Activated T-cell treated with anti-CD3 and anti-CD28 coated beads, Interleukin-2, amount 50 U/mL, for 72 hours (primary cell): ENCODE results near the gene HLCS. TPM values are rescaled to one million over a fixed set of nuclear protein-coding genes. Genes with fewer than 3 reads are reported as not detected.
A peak's percentile ranks its signal among the peaks of the same experiment; 100 is the strongest.

Experiments
- ATAC-seq, 2 donors: fragments of 150-1000 bp; cut with Tn5 transposase; replicated peaks in 1 of 2; 2 replicates each; pipeline ENCODE4 v1.10.0; 2021; ENCODE audit warnings: moderate library complexity in 2 of 2, mild to moderate bottlenecking in 1 of 2
- DNase-seq, 2 donors: peaks; one replicate each; pipeline ENCODE4 v3.0.0; 2021 to 2022; ENCODE audit warnings: mixed read lengths in 1 of 2
- H3K27ac Mint-ChIP-seq: one replicate; pipeline ENCODE4 v1.8.0; 2022; ENCODE audit warnings: mild to moderate bottlenecking, moderate library complexity, mixed read lengths
- H3K27me3 Mint-ChIP-seq: one replicate; pipeline ENCODE4 v1.8.0; 2022; ENCODE audit warnings: low read depth, mixed read lengths
- H3K36me3 Mint-ChIP-seq, 2 donors: one replicate each; pipeline ENCODE4 v1.8.0; 2022; ENCODE audit warnings: mixed read lengths in 2 of 2, mild to moderate bottlenecking in 1 of 2; ENCODE audit not compliant: insufficient read depth in 2 of 2
- H3K4me1 Mint-ChIP-seq: one replicate; pipeline ENCODE4 v1.8.0; 2022; ENCODE audit warnings: low read depth, mixed read lengths
- H3K4me3 Mint-ChIP-seq, 2 donors: one replicate each; pipeline ENCODE4 v1.8.0; 2022; ENCODE audit warnings: mild to moderate bottlenecking in 2 of 2, mixed read lengths in 2 of 2, moderate library complexity in 2 of 2
- H3K9me3 Mint-ChIP-seq, 2 donors: one replicate each; pipeline ENCODE4 v1.8.0; 2022; ENCODE audit warnings: mixed read lengths in 2 of 2
- total RNA-seq, 2 donors: library from RNA; stranded (reverse); gene quantifications; one replicate each; pipeline ENCODE4 v1.2.3, GENCODE V29; 2022

Gene HLCS
- total RNA-seq, 2 donors from 2014 or later: 30.6 to 33.7 TPM

DNA sequence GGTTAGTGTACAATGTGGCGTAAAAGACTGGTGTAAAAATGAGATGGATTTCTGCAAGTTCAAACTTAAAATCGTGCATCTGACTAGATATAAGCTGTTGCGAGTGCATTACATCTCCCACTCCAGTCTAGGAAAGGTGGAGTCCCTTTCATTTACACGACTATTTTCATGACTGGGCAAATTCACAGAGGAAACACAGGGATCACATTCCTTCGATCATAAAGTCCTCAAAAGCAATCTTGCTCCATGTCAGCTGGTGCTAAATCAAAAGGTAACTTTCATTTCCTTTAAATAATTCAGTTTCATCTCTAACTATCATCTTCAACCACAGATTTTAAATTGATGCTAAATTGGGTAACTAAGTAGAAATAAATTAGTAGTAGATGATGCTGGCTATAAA is 100.0 kb downstream of the HLCS start:
- Mint-ChIP-seq H3K27ac (no peak overlapping the region), H3K4me1 (peaks cover 12% of the 10 kb centered on the region), H3K27me3 (no peaks in the 10 kb centered on the region), H3K9me3 (no peaks in the 10 kb centered on the region), H3K4me3 (no peak overlapping the region), H3K36me3 (peaks cover 0 to 5% of the 10 kb centered on the region in 2 donors)
- no peak for ATAC-seq
- no peak for DNase-seq

DNA sequence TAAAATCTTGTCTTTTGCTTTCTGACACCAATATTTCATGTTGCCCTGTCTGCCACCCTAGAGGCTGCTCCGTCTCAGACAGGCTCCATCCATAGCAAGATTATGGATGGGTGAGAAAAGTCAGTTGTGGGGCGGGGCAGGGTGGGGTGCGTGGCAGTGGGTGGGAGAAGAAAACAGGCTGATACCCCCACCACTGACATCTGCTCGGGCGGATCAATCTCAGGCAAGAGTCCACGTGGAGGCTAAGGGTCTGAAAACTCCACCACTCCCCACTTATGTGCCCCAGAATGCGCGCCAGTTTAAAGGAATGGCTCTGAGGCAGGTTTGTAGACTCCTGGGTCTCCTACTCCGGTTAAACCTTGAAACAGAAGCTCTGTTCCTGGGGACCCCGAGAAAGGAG is 101.5 kb downstream of the HLCS start:
- Mint-ChIP-seq H3K4me1 (peaks cover 18% of the 10 kb centered on the region), H3K4me3 (no peak overlapping the region), H3K27ac (no peak overlapping the region), H3K27me3 (no peaks in the 10 kb centered on the region), H3K9me3 (no peaks in the 10 kb centered on the region), H3K36me3 (peaks cover 0 to 5% of the 10 kb centered on the region in 2 donors)
- DNase-seq (no peak), ATAC-seq (no peak)

DNA sequence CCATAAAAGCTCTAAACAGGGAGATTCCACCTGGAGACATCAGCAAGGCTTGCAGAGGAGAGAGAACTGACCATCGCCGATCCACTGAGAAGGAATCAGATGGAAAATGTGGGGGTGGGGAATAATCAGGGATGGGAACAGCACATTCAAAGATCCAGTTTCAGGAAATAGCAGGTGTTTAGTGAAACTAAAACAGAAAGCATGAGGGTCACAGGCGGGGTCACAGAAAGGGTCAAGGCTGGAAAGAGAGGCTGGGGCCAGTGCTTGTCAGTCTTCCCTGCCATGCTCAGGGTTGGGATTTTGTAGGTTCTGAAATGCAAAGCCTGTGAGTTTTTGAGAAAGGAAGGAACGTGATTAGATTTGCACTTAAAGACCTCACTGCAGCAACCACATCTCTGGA is 103.2 kb downstream of the HLCS start:
- H3K27me3 Mint-ChIP-seq: no peaks in the 10 kb centered on the region
- no peak overlapping the region for H3K27ac Mint-ChIP-seq
- no peak for ATAC-seq
- peaks cover 25% of the 10 kb centered on the region for H3K4me1 Mint-ChIP-seq
- H3K4me3 Mint-ChIP-seq: no peak overlapping the region
- no peak for DNase-seq
- H3K36me3 Mint-ChIP-seq: peaks cover 0 to 5% of the 10 kb centered on the region in 2 donors
- H3K9me3 Mint-ChIP-seq: no peaks in the 10 kb centered on the region

DNA sequence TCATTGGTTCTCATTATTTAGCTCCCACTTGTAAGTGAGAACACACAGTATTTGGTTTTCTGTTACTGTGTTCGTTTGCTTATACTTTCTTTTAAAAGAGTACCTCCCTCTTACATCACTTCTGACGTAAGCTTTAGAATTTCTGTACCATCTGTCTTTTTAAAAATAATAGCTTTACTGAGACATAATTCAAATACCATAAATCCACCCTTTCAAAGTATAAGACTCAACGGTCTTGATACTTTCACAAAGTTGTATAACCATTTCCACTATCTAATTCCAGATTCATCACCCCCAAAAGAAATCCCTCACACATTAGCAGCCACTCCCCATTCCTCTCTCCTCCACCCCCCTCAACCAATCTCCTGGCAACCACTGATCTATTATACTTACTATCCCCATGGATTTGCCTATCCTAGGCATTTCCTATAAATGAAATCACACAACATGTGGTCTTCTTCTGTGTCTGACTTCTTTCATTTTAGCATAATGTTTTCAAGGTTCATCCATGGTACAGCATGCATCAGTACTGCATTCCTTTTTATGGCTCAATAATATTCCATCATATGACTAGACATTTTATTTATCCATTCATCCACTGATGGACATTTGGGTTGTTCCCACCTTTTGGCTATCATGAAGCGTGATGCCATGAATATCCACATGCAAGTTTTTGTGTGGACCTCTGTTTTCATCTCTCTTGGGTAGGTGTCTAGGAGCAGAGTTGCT is 104.7 kb downstream of the HLCS start:
- Mint-ChIP-seq H3K4me3 (no peak overlapping the region), H3K27me3 (no peaks in the 10 kb centered on the region), H3K27ac (no peak overlapping the region), H3K4me1 (peaks cover 30% of the 10 kb centered on the region), H3K36me3 (peaks cover 0 to 5% of the 10 kb centered on the region in 2 donors), H3K9me3 (no peaks in the 10 kb centered on the region)
- DNase-seq (no peak), ATAC-seq (no peak)

DNA sequence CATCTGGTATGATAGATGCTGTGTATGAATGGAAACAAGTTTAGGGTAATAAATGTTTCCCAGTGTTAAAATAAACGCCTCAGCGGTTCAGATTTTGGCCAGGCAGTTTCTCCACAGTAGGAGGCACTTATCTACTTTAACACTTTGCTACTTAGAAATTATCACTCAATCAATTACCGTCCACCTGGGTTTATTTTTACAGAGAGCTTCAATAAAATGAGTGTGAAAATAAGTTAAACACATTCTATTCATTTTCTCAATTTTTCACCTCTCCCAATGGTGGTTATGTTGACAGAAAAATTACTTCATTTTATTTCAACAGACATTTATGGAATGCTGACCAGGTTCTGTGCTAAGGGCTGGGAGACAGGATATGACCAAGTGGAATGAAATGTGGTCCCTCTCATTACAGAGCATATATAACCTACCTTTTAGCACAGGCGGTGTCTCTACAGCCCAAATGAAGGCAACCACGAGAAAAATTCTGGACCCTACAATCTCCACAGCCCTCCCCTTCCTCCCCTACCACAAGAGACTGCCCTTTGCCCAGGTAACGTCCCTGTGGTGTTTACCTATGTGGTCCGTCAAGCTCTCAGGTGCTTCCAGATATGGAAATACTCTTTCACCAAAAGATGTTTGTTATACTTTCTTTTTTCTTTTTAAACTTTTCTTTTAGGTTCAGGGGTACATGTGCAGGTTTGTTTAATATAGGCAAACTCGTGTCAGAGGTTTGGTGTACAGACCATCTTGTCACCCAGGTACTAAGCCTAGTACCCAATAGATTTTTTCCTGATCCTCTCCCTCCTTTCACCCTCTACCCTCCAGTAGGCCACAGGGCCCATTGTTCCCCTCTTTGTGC is 105.5 kb downstream of the HLCS start:
- no peak overlapping the region for H3K4me3 Mint-ChIP-seq
- H3K9me3 Mint-ChIP-seq: no peaks in the 10 kb centered on the region
- peaks cover 0 to 5% of the 10 kb centered on the region in 2 donors for H3K36me3 Mint-ChIP-seq
- DNase-seq (no peak), ATAC-seq (no peak)
- no peak overlapping the region for H3K27ac Mint-ChIP-seq
- H3K4me1 Mint-ChIP-seq: peaks cover 36% of the 10 kb centered on the region
- H3K27me3 Mint-ChIP-seq: no peaks in the 10 kb centered on the region

DNA sequence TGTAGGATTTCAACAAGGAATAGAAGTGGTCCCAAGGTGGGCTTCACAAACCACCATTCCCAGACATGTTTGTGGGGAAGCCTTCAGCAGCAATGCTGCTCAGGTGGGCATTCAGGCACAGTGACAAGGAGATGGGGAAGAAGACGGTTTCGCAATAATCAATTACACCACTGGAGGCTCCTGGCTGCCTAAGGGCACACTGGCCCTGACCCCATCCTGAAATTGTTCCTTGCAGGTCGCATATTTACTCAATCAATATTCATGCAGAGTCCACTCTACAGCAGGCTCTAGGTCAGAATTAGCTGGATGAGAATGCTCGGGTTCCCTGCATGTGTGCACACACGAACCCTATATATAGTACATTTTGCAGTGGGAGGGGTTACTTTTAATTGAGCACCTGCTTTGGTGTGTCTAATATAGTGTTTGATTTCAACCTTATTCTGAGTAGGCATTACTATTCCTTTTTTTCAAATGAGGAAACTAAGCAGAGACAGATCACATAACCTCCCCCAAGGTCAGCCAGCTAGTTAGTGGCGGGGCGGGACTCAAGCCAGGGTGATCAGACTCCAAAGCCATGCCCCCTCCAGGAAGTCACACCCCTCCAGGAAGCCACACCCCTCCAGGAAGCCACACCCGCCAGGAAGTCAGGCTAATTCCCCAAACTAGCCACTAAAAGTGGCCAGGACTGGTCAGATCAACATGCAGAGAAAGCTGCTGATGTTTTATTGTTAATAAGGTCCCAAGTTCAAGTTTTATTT is 106.5 kb downstream of the HLCS start:
- H3K27ac Mint-ChIP-seq: peak overlapping the region; percentile 14
- H3K27me3 Mint-ChIP-seq: no peaks in the 10 kb centered on the region
- peaks cover 0 to 5% of the 10 kb centered on the region in 2 donors for H3K36me3 Mint-ChIP-seq
- no peaks in the 10 kb centered on the region for H3K9me3 Mint-ChIP-seq
- peaks cover 36% of the 10 kb centered on the region for H3K4me1 Mint-ChIP-seq
- DNase-seq (peak; percentile 7 to 47), ATAC-seq (peak; percentile 32 to 64)
- no peak overlapping the region for H3K4me3 Mint-ChIP-seq

DNA sequence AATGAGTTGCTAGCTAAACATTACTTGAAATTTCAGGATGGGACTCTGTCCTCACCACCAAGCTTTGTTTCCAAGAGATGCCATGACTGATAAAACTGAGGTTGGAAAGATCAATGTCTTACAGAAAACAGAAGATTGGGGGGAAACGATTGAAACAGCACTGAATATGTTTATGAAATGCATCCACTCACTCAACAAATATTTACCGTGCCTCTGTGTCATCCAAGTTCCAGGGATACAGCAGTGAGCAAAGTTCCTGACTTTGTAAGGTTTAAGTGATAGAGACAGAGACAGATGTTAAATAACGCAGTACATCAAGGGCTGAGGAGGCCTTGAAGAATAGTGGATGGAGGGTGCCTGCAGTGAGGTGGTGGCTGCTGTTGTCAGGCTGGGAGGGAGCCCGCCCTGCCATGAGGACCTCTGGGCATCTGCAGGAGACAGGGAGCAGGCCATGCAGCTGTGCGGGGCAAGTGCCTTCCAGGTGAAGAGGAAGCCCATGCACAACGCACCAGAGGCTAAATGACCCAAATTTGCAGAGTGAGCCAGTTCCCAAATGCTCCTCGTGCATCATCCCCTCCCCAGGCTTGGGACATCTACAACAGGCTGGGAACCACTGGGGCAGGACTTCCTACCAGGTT is 108.0 kb downstream of the HLCS start:
- Mint-ChIP-seq H3K27me3 (no peaks in the 10 kb centered on the region), H3K4me3 (no peak overlapping the region), H3K36me3 (peaks cover 0 to 5% of the 10 kb centered on the region in 2 donors), H3K9me3 (no peaks in the 10 kb centered on the region), H3K27ac (no peak overlapping the region), H3K4me1 (peaks cover 36% of the 10 kb centered on the region)
- DNase-seq (no peak), ATAC-seq (no peak)

DNA sequence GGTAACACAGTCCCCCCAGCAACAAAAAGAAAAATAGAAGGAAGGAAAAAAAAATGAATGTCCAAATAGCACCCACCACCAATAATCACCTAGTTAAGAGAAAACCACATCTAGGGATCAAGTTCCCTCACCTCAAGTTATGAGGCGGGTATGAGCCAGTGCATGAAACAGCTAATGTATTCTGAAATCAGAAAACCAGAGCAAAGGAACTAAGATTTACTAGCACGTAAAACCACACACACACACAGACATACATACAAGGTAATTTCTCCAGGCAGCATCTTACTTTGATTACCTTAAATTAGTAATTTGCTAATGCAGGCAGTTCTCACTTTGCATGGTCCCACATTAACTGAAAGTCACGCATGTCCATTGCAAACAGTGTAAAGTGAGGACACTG is 109.8 kb downstream of the HLCS start:
- H3K36me3 Mint-ChIP-seq: peaks cover 0 to 2% of the 10 kb centered on the region in 2 donors
- no peaks in the 10 kb centered on the region for H3K27me3 Mint-ChIP-seq
- no peak overlapping the region for H3K27ac Mint-ChIP-seq
- DNase-seq: no peak
- H3K9me3 Mint-ChIP-seq: no peaks in the 10 kb centered on the region
- peaks cover 38% of the 10 kb centered on the region for H3K4me1 Mint-ChIP-seq
- peak overlapping the region in 1 of 2 donors; percentile 4 for H3K4me3 Mint-ChIP-seq
- ATAC-seq: peak in 1 of 2 donors; percentile 23

DNA sequence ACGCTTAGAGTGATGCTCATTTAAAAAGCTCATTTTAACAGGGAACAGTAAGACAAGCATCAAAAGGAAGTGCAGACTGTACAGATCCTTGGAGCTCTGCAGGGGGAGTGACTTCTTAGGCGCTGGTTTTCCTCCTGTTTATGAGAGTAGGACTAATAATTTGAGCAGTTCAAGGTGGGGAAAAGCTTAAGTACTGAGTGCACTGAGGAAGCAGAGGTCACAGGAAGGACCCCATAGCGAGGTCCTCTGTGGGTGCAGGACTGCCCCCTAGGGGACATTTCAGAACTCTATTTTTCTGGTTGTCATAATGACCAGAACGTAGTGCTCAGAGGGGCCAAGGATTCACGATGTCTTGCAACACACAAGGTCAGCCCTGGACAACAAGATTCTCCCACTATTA is 112.1 kb downstream of the HLCS start:
- H3K4me1 Mint-ChIP-seq: peaks cover 23% of the 10 kb centered on the region

DNA sequence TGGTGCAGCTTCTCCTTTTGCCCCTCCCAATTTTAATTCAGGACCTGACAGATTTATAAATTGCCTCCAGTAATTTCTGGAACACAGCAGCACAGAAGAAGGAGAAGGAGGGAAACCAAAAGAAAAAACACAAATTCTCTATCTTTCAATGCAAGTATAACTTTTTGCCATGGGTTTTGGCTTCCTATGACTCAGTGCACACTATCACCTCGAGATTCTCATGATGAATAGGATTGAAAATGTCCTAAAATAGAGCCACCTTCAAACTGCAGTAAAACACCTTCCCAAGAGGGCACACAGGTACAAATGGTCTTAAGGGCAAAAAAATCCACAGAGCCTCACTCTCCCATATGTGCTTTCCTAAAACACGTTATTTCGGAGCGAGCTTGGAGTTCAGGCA is 113.6 kb downstream of the HLCS start:
- peaks cover 23% of the 10 kb centered on the region for H3K4me1 Mint-ChIP-seq
- H3K9me3 Mint-ChIP-seq: no peaks in the 10 kb centered on the region
- H3K36me3 Mint-ChIP-seq: no peaks in the 10 kb centered on the region
- peak in 1 of 2 donors; percentile 6 for DNase-seq
- peak overlapping the region in 1 of 2 donors; percentile 75 for H3K4me3 Mint-ChIP-seq
- H3K27ac Mint-ChIP-seq: peak overlapping the region; percentile 26
- ATAC-seq: peak; percentile 63 to 90
- H3K27me3 Mint-ChIP-seq: no peaks in the 10 kb centered on the region

More for the DNA sequence above, 112.1 kb downstream of the HLCS start:
- DNase-seq: peak; percentile 42 to 59
- no peak overlapping the region for H3K4me3 Mint-ChIP-seq
- no peaks in the 10 kb centered on the region for H3K36me3 Mint-ChIP-seq
- H3K27me3 Mint-ChIP-seq: no peaks in the 10 kb centered on the region
- peak; percentile 46 to 50 for ATAC-seq
- H3K9me3 Mint-ChIP-seq: no peaks in the 10 kb centered on the region
- H3K27ac Mint-ChIP-seq: no peak overlapping the region

DNA sequence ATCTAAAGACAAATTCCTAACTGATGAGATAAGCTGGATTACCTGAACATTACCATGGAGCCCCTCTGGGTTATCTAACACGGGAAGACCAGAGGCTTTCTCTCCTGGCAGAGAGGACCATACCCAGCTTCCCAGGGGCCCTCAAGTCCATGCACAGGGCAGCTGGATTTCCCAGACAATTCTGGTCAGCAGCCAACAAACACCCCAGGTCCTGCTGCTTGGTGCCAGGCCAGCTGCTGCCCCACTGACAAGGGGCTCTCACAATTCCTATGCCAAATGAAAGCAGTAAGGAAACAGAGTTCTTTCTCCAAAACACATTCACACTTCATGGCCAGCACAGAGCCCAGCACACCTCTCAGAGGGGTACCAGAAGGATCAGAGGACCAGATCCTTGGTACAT is 114.2 kb downstream of the HLCS start:
- Mint-ChIP-seq H3K27me3 (no peaks in the 10 kb centered on the region), H3K9me3 (no peaks in the 10 kb centered on the region), H3K4me3 (peak overlapping the region in 1 of 2 donors; percentile 75), H3K36me3 (no peaks in the 10 kb centered on the region), H3K27ac (no peak overlapping the region), H3K4me1 (peaks cover 23% of the 10 kb centered on the region)
- no peak for ATAC-seq
- DNase-seq: no peak

DNA sequence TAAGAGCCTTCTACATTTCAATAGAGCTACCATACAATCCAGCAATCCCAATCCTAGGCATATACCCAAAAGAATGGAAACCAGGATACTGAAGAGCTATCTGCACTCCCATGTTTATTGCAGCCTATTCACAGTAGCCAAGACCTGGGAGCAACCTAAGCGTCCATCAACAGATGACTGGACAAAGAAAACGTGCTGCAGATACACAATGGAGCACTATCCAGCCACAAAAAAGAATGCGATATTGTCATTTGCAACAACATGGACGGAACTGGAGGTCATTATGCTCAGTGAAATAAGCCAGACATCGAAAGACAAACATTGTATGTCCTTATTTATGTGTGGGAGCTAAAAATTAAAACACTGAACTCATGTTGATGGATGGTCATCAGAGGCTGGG is 115.3 kb downstream of the HLCS start:
- peaks cover 12% of the 10 kb centered on the region for H3K4me1 Mint-ChIP-seq
- no peak for DNase-seq
- no peak overlapping the region for H3K4me3 Mint-ChIP-seq
- H3K27ac Mint-ChIP-seq: no peak overlapping the region
- ATAC-seq: no peak
- no peaks in the 10 kb centered on the region for H3K9me3 Mint-ChIP-seq
- no peaks in the 10 kb centered on the region for H3K27me3 Mint-ChIP-seq
- H3K36me3 Mint-ChIP-seq: no peaks in the 10 kb centered on the region
